RWPE2 (cell line): ENCODE data around the gene CHIT1.
A peak's percentile ranks its signal among the peaks of the same experiment; 100 is the strongest.

Experiments used
- ATAC-seq: fragments of 200-7000 bp; cut with Tn5 transposase; 3 replicates; pipeline ENCODE4 v1.9.1; 2021; ENCODE audit warnings: low read depth
- DNase-seq: peaks from one replicate; pipeline ENCODE4 v3.0.0-alpha.2; 2020; ENCODE audit warnings: low spot score
- H3K27ac ChIP-seq: fragments of 450-650 bp; 2 replicates; pipeline ENCODE4 v1.5.1; 2017; ENCODE audit warnings: mild to moderate bottlenecking; ENCODE audit not compliant: poor library complexity, severe bottlenecking
- H3K27me3 ChIP-seq: fragments of 250-450 bp; sonication (Bioruptor Pico); 2 replicates; pipeline ENCODE4 v1.5.1; 2021; ENCODE audit warnings: mild to moderate bottlenecking, moderate library complexity; ENCODE audit not compliant: insufficient read depth, poor library complexity, severe bottlenecking
- H3K36me3 ChIP-seq: fragments of 250-450 bp; sonication (Bioruptor Pico); 2 replicates; pipeline ENCODE4 v1.5.1; 2020; ENCODE audit warnings: low read depth, mild to moderate bottlenecking, moderate library complexity
- H3K4me1 ChIP-seq: fragments of 250-450 bp; sonication (Bioruptor Pico); 2 replicates; pipeline ENCODE4 v1.5.1; 2021; ENCODE audit warnings: mild to moderate bottlenecking, moderate library complexity; ENCODE audit not compliant: insufficient read depth, poor library complexity, severe bottlenecking
- H3K4me3 ChIP-seq: fragments of 250-450 bp; sonication (Bioruptor Pico); 2 replicates; pipeline ENCODE4 v1.5.1; 2021; ENCODE audit warnings: mild to moderate bottlenecking, moderate library complexity; ENCODE audit not compliant: severe bottlenecking
- H3K9me3 ChIP-seq: fragments of 250-450 bp; sonication (Bioruptor Pico); 2 replicates; pipeline ENCODE4 v1.5.1; 2021; ENCODE audit warnings: mild to moderate bottlenecking, moderate library complexity; ENCODE audit not compliant: severe bottlenecking
- CTCF ChIP-seq: fragments of 450-650 bp; IDR thresholded peaks from one replicate; pipeline ENCODE4 v1.5.1; 2017; ENCODE audit warnings: mild to moderate bottlenecking, moderate library complexity; ENCODE audit not compliant: poor library complexity, severe bottlenecking

CHIT1 gene

GRCh38 chr1:203229471-203230135, at the start of gene CHIT1:
TSS of gene CHIT1 (minus strand) at chr1:203229673. CDS start at chr1:203229636, 37 bp downstream.
- no peak for ATAC-seq
- DNase-seq: no peak
- Histone ChIP-seq H3K36me3 (no peaks in the 10 kb centered on the region), H3K4me3 (no peak within 1 kb of the TSS), H3K27ac (no peak within 1 kb of the TSS), H3K27me3 (no peaks in the 10 kb centered on the region), H3K4me1 (no peaks in the 10 kb centered on the region), H3K9me3 (no peaks in the 10 kb centered on the region)
- TF ChIP-seq CTCF: no peak

- Histone ChIP-seq H3K9me3 (no peaks in the 10 kb centered on the region), H3K4me1 (peaks cover 10% of the 10 kb centered on the region), H3K27ac (no peak overlapping the region), H3K36me3 (no peaks in the 10 kb centered on the region), H3K4me3 (no peak overlapping the region), H3K27me3 (no peaks in the 10 kb centered on the region)
- ATAC-seq: no peak
- DNase-seq: no peak
- TF ChIP-seq CTCF: no peak
Observed at GRCh38 chr1:203278885-203279406, 49.5 kb upstream of the CHIT1 start.

- H3K9me3 ChIP-seq: no peaks in the 10 kb centered on the region
- no peaks in the 10 kb centered on the region for H3K27me3 ChIP-seq
- no peaks in the 10 kb centered on the region for H3K36me3 ChIP-seq
- no peak for TF ChIP-seq CTCF
- DNase-seq (no peak), ATAC-seq (0 out of 3 replicates have a peak, but pooled peaks have one; percentile 18)
- no peak overlapping the region for H3K4me3 ChIP-seq
- peaks cover 10% of the 10 kb centered on the region for H3K4me1 ChIP-seq
- no peak overlapping the region for H3K27ac ChIP-seq
Observed at GRCh38 chr1:203278082-203278884, 48.8 kb upstream of the CHIT1 start.

GRCh38 chr1:203276916-203277545, 47.6 kb upstream of the CHIT1 start:
- Histone ChIP-seq H3K27me3 (no peaks in the 10 kb centered on the region), H3K27ac (no peak overlapping the region), H3K4me3 (no peak overlapping the region), H3K9me3 (no peaks in the 10 kb centered on the region), H3K4me1 (peaks cover 10% of the 10 kb centered on the region), H3K36me3 (no peaks in the 10 kb centered on the region)
- no peak for ATAC-seq
- DNase-seq: no peak
- no peak for TF ChIP-seq CTCF
